ENCODE measurements around the gene DNAJC3.

DNAJC3 gene

GRCh38 chr13:95723438-95723837 lies 46.5 kb downstream of the DNAJC3 start:
- Histone ChIP-seq H3K4me1 (ENCODE audit: control insufficient read depth in 2 of 2, insufficient read depth in 1 of 2, low read depth in 1 of 2, low read length in 2 of 2) (no peaks in the 10 kb centered on the region), H3K14ac (ENCODE audit: low read length) (no peak overlapping the region), H3K79me1 (ENCODE audit: low read depth, low read length) (no peaks in the 10 kb centered on the region), H2BK5ac (ENCODE audit: low read length) (no peak overlapping the region), H3K9ac (ENCODE audit: low read depth, low read length, poor library complexity) (no peak overlapping the region), H3K27ac (replicated peaks; ENCODE audit: low read length) (no peak overlapping the region), H4K8ac (ENCODE audit: low read depth, low read length) (no peak overlapping the region), H2BK15ac (ENCODE audit: low read length) (no peak overlapping the region), H3K27me3 (ENCODE audit: control insufficient read depth in 3 of 3, insufficient read depth in 3 of 3, low read depth in 1 of 3, low read length in 3 of 3) (no peaks in the 10 kb centered on the region), H3K23ac (ENCODE audit: low read depth, low read length, poor library complexity) (no peak overlapping the region), H2AFZ (ENCODE audit: low read length) (no peak overlapping the region), H2AK5ac (ENCODE audit: low read depth, low read length) (no peak overlapping the region), H2BK120ac (ENCODE audit: low read depth, low read length) (no peak overlapping the region), H3K18ac (ENCODE audit: low read length) (no peak overlapping the region), H3K4me2 (ENCODE audit: insufficient read depth, low read length, poor library complexity, severe bottlenecking) (no peak overlapping the region), H3K4ac (ENCODE audit: low read length) (no peak overlapping the region), H3K4me3 (ENCODE audit: low read length in 2 of 2) (no peak overlapping the region), H2BK12ac (ENCODE audit: low read length) (no peak overlapping the region), H3K36me3 (replicated peaks in 1 of 2; ENCODE audit: control insufficient read depth in 2 of 2, insufficient read depth in 2 of 2, low read length in 2 of 2) (peaks cover 0 to 2% of the 10 kb centered on the region in 2 donors), H3K9me3 (replicated peaks in 1 of 2; ENCODE audit: control insufficient read depth in 2 of 2, insufficient read depth in 1 of 2, low read depth in 1 of 2, low read length in 2 of 2) (no peaks in the 10 kb centered on the region), H4K91ac (ENCODE audit: low read depth, low read length, poor library complexity) (no peak overlapping the region)
- DNase-seq (ENCODE audit: low spot score) = no peak
- WGBS, 2 donors (ENCODE audit: extremely low coverage in 2 of 2, insufficient read length in 2 of 2, insufficient replicate concordance in 1 of 2) = no CpG with 5 or more reads among the region's 1 CpG

- Histone ChIP-seq H3K23ac (ENCODE audit: low read depth, low read length, poor library complexity) (no peak overlapping the region), H2BK12ac (ENCODE audit: low read length) (no peak overlapping the region), H3K36me3 (replicated peaks in 1 of 2; ENCODE audit: control insufficient read depth in 2 of 2, insufficient read depth in 2 of 2, low read length in 2 of 2) (peaks cover 0 to 2% of the 10 kb centered on the region in 2 donors), H3K27me3 (ENCODE audit: control insufficient read depth in 3 of 3, insufficient read depth in 3 of 3, low read depth in 1 of 3, low read length in 3 of 3) (no peaks in the 10 kb centered on the region), H2AFZ (ENCODE audit: low read length) (no peak overlapping the region), H2BK5ac (ENCODE audit: low read length) (no peak overlapping the region), H3K4me1 (ENCODE audit: control insufficient read depth in 2 of 2, insufficient read depth in 1 of 2, low read depth in 1 of 2, low read length in 2 of 2) (no peaks in the 10 kb centered on the region), H3K4ac (ENCODE audit: low read length) (no peak overlapping the region), H4K8ac (ENCODE audit: low read depth, low read length) (no peak overlapping the region), H3K27ac (replicated peaks; ENCODE audit: low read length) (no peak overlapping the region), H2BK15ac (ENCODE audit: low read length) (no peak overlapping the region), H3K79me1 (ENCODE audit: low read depth, low read length) (no peaks in the 10 kb centered on the region), H3K18ac (ENCODE audit: low read length) (no peak overlapping the region), H3K4me2 (ENCODE audit: insufficient read depth, low read length, poor library complexity, severe bottlenecking) (no peak overlapping the region), H3K14ac (ENCODE audit: low read length) (no peak overlapping the region), H4K91ac (ENCODE audit: low read depth, low read length, poor library complexity) (no peak overlapping the region), H3K9me3 (replicated peaks in 1 of 2; ENCODE audit: control insufficient read depth in 2 of 2, insufficient read depth in 1 of 2, low read depth in 1 of 2, low read length in 2 of 2) (no peaks in the 10 kb centered on the region), H3K4me3 (ENCODE audit: low read length in 2 of 2) (no peak overlapping the region), H2AK5ac (ENCODE audit: low read depth, low read length) (no peak overlapping the region), H2BK120ac (ENCODE audit: low read depth, low read length) (no peak overlapping the region), H3K9ac (ENCODE audit: low read depth, low read length, poor library complexity) (no peak overlapping the region)
- DNase-seq (ENCODE audit: low spot score) = no peak
- WGBS, 2 donors (ENCODE audit: extremely low coverage in 2 of 2, insufficient read length in 2 of 2, insufficient replicate concordance in 1 of 2) = no CpG with 5 or more reads among the region's 3 CpGs
Observed at GRCh38 chr13:95724252-95724651, 47.3 kb downstream of the DNAJC3 start.

GRCh38 chr13:95726876-95727275 lies 49.9 kb downstream of the DNAJC3 start:
- no peak overlapping the region for H4K91ac ChIP-seq (ENCODE audit: low read depth, low read length, poor library complexity)

GRCh38 chr13:95728957-95729356 lies 52.0 kb downstream of the DNAJC3 start:
- H3K36me3 ChIP-seq (replicated peaks in 1 of 2; ENCODE audit: control insufficient read depth in 2 of 2, insufficient read depth in 2 of 2, low read length in 2 of 2) = peaks cover 0 to 2% of the 10 kb centered on the region in 2 donors
- DNase-seq (ENCODE audit: low spot score) = no peak
- no peak overlapping the region for H2BK15ac ChIP-seq (ENCODE audit: low read length)
- no peak overlapping the region for H3K4me2 ChIP-seq (ENCODE audit: insufficient read depth, low read length, poor library complexity, severe bottlenecking)
- H3K4ac ChIP-seq (ENCODE audit: low read length) = no peak overlapping the region
- H2BK5ac ChIP-seq (ENCODE audit: low read length) = no peak overlapping the region
- no peak overlapping the region for H2AK5ac ChIP-seq (ENCODE audit: low read depth, low read length)
- no peak overlapping the region for H2AFZ ChIP-seq (ENCODE audit: low read length)
- H3K9ac ChIP-seq (ENCODE audit: low read depth, low read length, poor library complexity) = no peak overlapping the region
- WGBS, 2 donors (ENCODE audit: extremely low coverage in 2 of 2, insufficient read length in 2 of 2, insufficient replicate concordance in 1 of 2) = 67 to 80% methylated on average over 1 of the region's 2 CpGs
- no peaks in the 10 kb centered on the region for H3K79me1 ChIP-seq (ENCODE audit: low read depth, low read length)
- no peak overlapping the region for H2BK120ac ChIP-seq (ENCODE audit: low read depth, low read length)
- no peak overlapping the region for H2BK12ac ChIP-seq (ENCODE audit: low read length)
- H3K4me1 ChIP-seq (ENCODE audit: control insufficient read depth in 2 of 2, insufficient read depth in 1 of 2, low read depth in 1 of 2, low read length in 2 of 2) = no peaks in the 10 kb centered on the region
- no peak overlapping the region for H3K4me3 ChIP-seq (ENCODE audit: low read length in 2 of 2)
- H4K8ac ChIP-seq (ENCODE audit: low read depth, low read length) = no peak overlapping the region
- no peaks in the 10 kb centered on the region for H3K27me3 ChIP-seq (ENCODE audit: control insufficient read depth in 3 of 3, insufficient read depth in 3 of 3, low read depth in 1 of 3, low read length in 3 of 3)
- no peak overlapping the region for H4K91ac ChIP-seq (ENCODE audit: low read depth, low read length, poor library complexity)
- peaks cover 0 to 13% of the 10 kb centered on the region in 2 donors for H3K9me3 ChIP-seq (replicated peaks in 1 of 2; ENCODE audit: control insufficient read depth in 2 of 2, insufficient read depth in 1 of 2, low read depth in 1 of 2, low read length in 2 of 2)
- H3K27ac ChIP-seq (replicated peaks; ENCODE audit: low read length) = no peak overlapping the region
- H3K14ac ChIP-seq (ENCODE audit: low read length) = no peak overlapping the region
- H3K23ac ChIP-seq (ENCODE audit: low read depth, low read length, poor library complexity) = no peak overlapping the region
- H3K18ac ChIP-seq (ENCODE audit: low read length) = no peak overlapping the region

More at GRCh38 chr13:95726876-95727275, 49.9 kb downstream of the DNAJC3 start:
- Histone ChIP-seq H3K9ac (ENCODE audit: low read depth, low read length, poor library complexity) (no peak overlapping the region), H2BK120ac (ENCODE audit: low read depth, low read length) (no peak overlapping the region), H3K18ac (ENCODE audit: low read length) (no peak overlapping the region), H3K4me1 (ENCODE audit: control insufficient read depth in 2 of 2, insufficient read depth in 1 of 2, low read depth in 1 of 2, low read length in 2 of 2) (no peaks in the 10 kb centered on the region), H2BK5ac (ENCODE audit: low read length) (no peak overlapping the region), H2AFZ (ENCODE audit: low read length) (no peak overlapping the region), H3K23ac (ENCODE audit: low read depth, low read length, poor library complexity) (no peak overlapping the region), H2BK15ac (ENCODE audit: low read length) (no peak overlapping the region), H3K79me1 (ENCODE audit: low read depth, low read length) (no peaks in the 10 kb centered on the region), H4K8ac (ENCODE audit: low read depth, low read length) (no peak overlapping the region), H3K27ac (replicated peaks; ENCODE audit: low read length) (no peak overlapping the region), H2BK12ac (ENCODE audit: low read length) (no peak overlapping the region), H2AK5ac (ENCODE audit: low read depth, low read length) (no peak overlapping the region), H3K4me2 (ENCODE audit: insufficient read depth, low read length, poor library complexity, severe bottlenecking) (no peak overlapping the region), H3K4ac (ENCODE audit: low read length) (no peak overlapping the region), H3K9me3 (replicated peaks in 1 of 2; ENCODE audit: control insufficient read depth in 2 of 2, insufficient read depth in 1 of 2, low read depth in 1 of 2, low read length in 2 of 2) (peaks cover 0 to 10% of the 10 kb centered on the region in 2 donors), H3K4me3 (ENCODE audit: low read length in 2 of 2) (no peak overlapping the region), H3K14ac (ENCODE audit: low read length) (no peak overlapping the region), H3K36me3 (replicated peaks in 1 of 2; ENCODE audit: control insufficient read depth in 2 of 2, insufficient read depth in 2 of 2, low read length in 2 of 2) (peaks cover 0 to 2% of the 10 kb centered on the region in 2 donors), H3K27me3 (ENCODE audit: control insufficient read depth in 3 of 3, insufficient read depth in 3 of 3, low read depth in 1 of 3, low read length in 3 of 3) (no peaks in the 10 kb centered on the region)
- no peak for DNase-seq (ENCODE audit: low spot score)
- no CpG with 5 or more reads among the region's 3 CpGs for WGBS, 2 donors (ENCODE audit: extremely low coverage in 2 of 2, insufficient read length in 2 of 2, insufficient replicate concordance in 1 of 2)

Measured in neuronal stem cell (in vitro differentiated cells).